ENCODE measurements around the gene ATF4.

DNA sequence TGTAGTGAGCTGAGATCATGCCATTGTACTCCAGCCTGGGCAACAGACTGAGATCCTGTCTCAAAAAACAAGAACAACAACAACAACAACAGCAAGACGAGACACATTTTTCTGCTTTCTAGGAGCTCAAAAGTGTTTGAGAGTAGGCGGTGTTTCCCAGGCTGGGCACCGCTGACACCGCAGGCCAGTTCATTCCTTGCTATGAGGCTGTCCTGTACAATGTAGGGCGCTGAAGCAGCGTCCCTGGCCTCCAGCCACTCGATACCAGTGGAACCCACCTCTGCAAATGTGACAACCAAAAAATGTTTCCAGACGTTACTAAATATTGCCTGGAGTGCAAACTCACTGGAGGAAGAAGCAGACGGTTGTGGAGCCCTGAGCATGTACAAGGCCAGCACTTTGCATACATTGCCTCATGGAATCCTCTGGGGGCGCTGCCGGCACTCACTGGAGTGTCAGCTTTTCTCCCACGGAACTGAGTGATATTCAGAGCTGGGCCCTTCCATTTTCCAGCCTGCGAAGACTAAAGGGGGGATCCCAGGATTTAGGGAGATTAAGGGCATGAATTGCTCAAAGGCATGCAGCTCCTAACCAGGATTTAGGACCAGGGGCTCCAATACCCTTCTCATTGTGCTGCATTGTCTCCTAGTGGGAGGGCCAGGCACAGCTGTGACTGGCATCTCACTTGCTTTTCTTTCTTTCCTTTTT is 24.1 kb upstream of the ATF4 start:
- TF ChIP-seq, protein P1, sequence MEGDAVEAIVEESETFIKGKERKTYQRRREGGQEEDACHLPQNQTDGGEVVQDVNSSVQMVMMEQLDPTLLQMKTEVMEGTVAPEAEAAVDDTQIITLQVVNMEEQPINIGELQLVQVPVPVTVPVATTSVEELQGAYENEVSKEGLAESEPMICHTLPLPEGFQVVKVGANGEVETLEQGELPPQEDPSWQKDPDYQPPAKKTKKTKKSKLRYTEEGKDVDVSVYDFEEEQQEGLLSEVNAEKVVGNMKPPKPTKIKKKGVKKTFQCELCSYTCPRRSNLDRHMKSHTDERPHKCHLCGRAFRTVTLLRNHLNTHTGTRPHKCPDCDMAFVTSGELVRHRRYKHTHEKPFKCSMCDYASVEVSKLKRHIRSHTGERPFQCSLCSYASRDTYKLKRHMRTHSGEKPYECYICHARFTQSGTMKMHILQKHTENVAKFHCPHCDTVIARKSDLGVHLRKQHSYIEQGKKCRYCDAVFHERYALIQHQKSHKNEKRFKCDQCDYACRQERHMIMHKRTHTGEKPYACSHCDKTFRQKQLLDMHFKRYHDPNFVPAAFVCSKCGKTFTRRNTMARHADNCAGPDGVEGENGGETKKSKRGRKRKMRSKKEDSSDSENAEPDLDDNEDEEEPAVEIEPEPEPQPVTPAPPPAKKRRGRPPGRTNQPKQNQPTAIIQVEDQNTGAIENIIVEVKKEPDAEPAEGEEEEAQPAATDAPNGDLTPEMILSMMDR (conservative IDR thresholded peaks at IDR 0.05; ENCODE audit: low read depth, low read length): peak; percentile 75
- no peak for TF ChIP-seq EZH2phosphoT487 (IDR thresholded peaks at IDR 0.05; ENCODE audit: borderline replicate concordance, low read length)
